Smooth muscle cell (in vitro differentiated cells): ENCODE data around the gene SAMHD1. TPM values are rescaled to one million over a fixed set of nuclear protein-coding genes. Genes with fewer than 3 reads are reported as not detected.

Experiments used
- DNase-seq: peaks from one replicate; lab custom pipeline; 2025; ENCODE audit not compliant: unreplicated experiment; lab: John Stamatoyannopoulos, UW
- H2AFZ ChIP-seq: fragments of 200-600 bp; sonication (generic); 2 replicates; pipeline ENCODE4 v1.6.0; 2016; ENCODE audit warnings: antibody characterized with exemption, low read depth, mild to moderate bottlenecking
- H3F3A ChIP-seq: fragments of 200-600 bp; sonication (generic); 2 replicates; pipeline ENCODE4 v1.6.0; 2017; ENCODE audit warnings: antibody characterized with exemption, low read depth
- H3K27ac ChIP-seq: fragments of 200-600 bp; sonication (generic); 2 replicates; pipeline ENCODE4 v1.5.1; 2016; ENCODE audit warnings: low read depth, mild to moderate bottlenecking
- H3K27me3 ChIP-seq: fragments of 200-600 bp; sonication (generic); 2 replicates; pipeline ENCODE4 v1.6.1; 2016; ENCODE audit warnings: low read depth, mild to moderate bottlenecking
- H3K36me3 ChIP-seq: fragments of 200-600 bp; sonication (generic); 2 replicates; pipeline ENCODE4 v1.5.1; 2016; ENCODE audit warnings: low read depth
- H3K4me1 ChIP-seq: fragments of 200-600 bp; sonication (generic); 2 replicates; pipeline ENCODE4 v1.5.1; 2016; ENCODE audit warnings: low read depth
- H3K4me2 ChIP-seq: fragments of 200-600 bp; sonication (generic); 2 replicates; pipeline ENCODE4 v1.6.0; 2016; ENCODE audit warnings: mild to moderate bottlenecking
- H3K4me3 ChIP-seq: fragments of 200-600 bp; sonication (generic); 2 replicates; pipeline ENCODE4 v1.5.1; 2016; ENCODE audit warnings: mild to moderate bottlenecking
- H3K79me2 ChIP-seq: fragments of 200-600 bp; sonication (generic); 2 replicates; pipeline ENCODE4 v1.6.0; 2016; ENCODE audit warnings: low read depth, mild to moderate bottlenecking
- H3K9ac ChIP-seq: fragments of 200-600 bp; sonication (generic); 2 replicates; pipeline ENCODE4 v1.6.0; 2016; ENCODE audit warnings: low read depth
- H3K9me3 ChIP-seq: fragments of 200-600 bp; sonication (generic); replicated peaks from 2 replicates; pipeline ENCODE4 v1.5.1; 2016; ENCODE audit warnings: low read depth
- H4K20me1 ChIP-seq: fragments of 200-600 bp; sonication (generic); 2 replicates; pipeline ENCODE4 v1.6.0; 2016; ENCODE audit warnings: low read depth
- WGBS: methylation state at CpG from one replicate; pipeline ENCODE4 v1.1.7; 2016; ENCODE audit warnings: low lambda C conversion rate; 5-methylcytosine and 5-hydroxymethylcytosine counted together
- polyA plus RNA-seq: library from polyadenylated mRNA; unstranded; fragments of >200 nt; fragmentation: Nextera tagmentation; extraction: Ambion mirVana; gene quantifications from 2 replicates; pipeline ENCODE4 v1.2.1, GENCODE V29; 2016
- total RNA-seq: library from RNA; depleted of rRNA; stranded (reverse); fragments of >200 nt; gene quantifications from 2 replicates; pipeline ENCODE4 v1.2.3, GENCODE V29; 2014
- TF ChIP-seq, protein P1 (sequence below): fragments of 200-600 bp; sonication (generic); IDR thresholded peaks from 2 replicates; pipeline ENCODE4 v1.5.1; 2017; ENCODE audit warnings: borderline replicate concordance, mild to moderate bottlenecking, antibody characterized with exemption; ENCODE audit not compliant: insufficient read depth, poor library complexity, severe bottlenecking

The SAMHD1 gene
- total and polyA plus RNA-seq, 2 experiments from 2014 or later: 2.1 to 4.6 TPM

DNA sequence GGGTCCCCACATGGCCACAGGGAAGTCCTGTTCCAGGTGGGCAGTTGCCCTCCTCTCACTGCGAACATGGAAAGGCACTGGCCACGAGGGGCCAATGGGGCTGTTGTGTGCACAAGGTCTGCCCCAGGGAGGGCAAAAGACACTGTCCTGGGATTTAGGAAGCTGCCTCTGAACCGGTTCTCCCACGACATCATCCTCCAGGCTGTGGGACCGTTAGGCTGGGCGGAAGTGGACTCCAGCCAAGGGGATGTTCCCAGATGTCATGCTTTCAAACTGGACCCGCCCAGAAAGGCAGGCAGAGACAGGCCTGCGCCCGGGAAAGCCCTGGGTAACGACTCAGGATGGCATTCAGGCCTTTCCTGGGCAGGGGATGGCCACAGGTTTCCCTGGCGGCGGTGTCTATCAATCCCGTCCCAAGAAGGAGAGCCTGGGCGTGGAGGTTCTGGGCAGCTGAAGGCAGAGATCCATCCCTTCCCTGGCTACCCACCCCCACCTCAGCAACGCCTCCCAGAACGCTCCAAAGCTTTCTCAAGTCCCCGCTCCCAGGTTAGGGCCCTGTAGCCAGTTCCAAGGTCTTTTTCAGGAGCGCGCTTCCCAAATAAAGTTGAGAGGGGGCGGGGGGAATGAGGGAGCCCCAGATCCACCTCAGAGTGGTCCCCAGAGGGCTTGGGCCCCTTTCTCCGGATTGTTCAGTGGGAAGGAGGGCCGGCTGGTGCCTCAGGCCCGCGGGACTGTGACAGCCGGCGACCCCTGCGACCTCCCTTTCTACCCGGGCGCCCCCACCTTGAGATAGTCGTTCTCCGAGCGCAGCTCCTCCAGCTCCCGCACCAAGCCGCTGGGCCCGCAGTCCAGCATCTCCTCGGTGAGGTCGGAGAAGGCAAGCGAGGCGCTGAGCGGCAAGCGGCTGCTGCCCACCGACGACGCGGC lies 89.4 kb downstream of the SAMHD1 start:
- TF ChIP-seq, protein P1, sequence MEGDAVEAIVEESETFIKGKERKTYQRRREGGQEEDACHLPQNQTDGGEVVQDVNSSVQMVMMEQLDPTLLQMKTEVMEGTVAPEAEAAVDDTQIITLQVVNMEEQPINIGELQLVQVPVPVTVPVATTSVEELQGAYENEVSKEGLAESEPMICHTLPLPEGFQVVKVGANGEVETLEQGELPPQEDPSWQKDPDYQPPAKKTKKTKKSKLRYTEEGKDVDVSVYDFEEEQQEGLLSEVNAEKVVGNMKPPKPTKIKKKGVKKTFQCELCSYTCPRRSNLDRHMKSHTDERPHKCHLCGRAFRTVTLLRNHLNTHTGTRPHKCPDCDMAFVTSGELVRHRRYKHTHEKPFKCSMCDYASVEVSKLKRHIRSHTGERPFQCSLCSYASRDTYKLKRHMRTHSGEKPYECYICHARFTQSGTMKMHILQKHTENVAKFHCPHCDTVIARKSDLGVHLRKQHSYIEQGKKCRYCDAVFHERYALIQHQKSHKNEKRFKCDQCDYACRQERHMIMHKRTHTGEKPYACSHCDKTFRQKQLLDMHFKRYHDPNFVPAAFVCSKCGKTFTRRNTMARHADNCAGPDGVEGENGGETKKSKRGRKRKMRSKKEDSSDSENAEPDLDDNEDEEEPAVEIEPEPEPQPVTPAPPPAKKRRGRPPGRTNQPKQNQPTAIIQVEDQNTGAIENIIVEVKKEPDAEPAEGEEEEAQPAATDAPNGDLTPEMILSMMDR: no peak
- peak; percentile 40 for DNase-seq
- H4K20me1 ChIP-seq: peaks cover 52% of the 10 kb centered on the region
- WGBS: 7% methylated on average over 41 of the region's 45 CpGs
- H3F3A ChIP-seq: peaks cover 7% of the 10 kb centered on the region
- no peak overlapping the region for H3K27ac ChIP-seq
- peaks cover 8% of the 10 kb centered on the region for H3K4me1 ChIP-seq
- peak overlapping the region; percentile 73 for H2AFZ ChIP-seq
- H3K4me2 ChIP-seq: peak overlapping the region; percentile 94
- H3K27me3 ChIP-seq: no peaks in the 10 kb centered on the region
- peak overlapping the region; percentile 65 for H3K4me3 ChIP-seq
- H3K9me3 ChIP-seq: no peaks in the 10 kb centered on the region
- no peaks in the 10 kb centered on the region for H3K36me3 ChIP-seq
- peak overlapping the region; percentile 51 for H3K9ac ChIP-seq
- H3K79me2 ChIP-seq: peaks cover 38% of the 10 kb centered on the region

DNA sequence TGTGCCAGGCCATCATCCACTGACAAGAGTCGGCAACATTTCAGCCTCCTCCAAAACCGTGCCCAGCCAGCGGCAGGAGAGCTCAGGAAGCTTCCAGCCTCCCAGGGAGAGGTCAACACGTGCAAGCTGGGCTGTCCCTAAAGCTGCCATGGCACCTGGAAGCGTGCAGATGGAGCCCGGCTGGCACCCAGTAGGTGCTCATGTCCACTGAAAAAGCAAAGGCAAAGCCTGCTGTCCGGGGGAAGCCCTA lies 90.0 kb downstream of the SAMHD1 start:
- Histone ChIP-seq H3K4me1 (peaks cover 9% of the 10 kb centered on the region), H3K36me3 (no peaks in the 10 kb centered on the region), H3F3A (peaks cover 7% of the 10 kb centered on the region), H3K4me3 (peak overlapping the region; percentile 65), H3K27ac (no peak overlapping the region), H4K20me1 (peaks cover 58% of the 10 kb centered on the region), H3K4me2 (peak overlapping the region; percentile 94), H3K9me3 (no peaks in the 10 kb centered on the region), H3K9ac (no peak overlapping the region), H2AFZ (no peak overlapping the region), H3K27me3 (no peaks in the 10 kb centered on the region), H3K79me2 (peaks cover 38% of the 10 kb centered on the region)
- DNase-seq: no peak
- TF ChIP-seq, protein P1: no peak
- WGBS: 75% methylated on average over 7 of the region's 7 CpGs

DNA sequence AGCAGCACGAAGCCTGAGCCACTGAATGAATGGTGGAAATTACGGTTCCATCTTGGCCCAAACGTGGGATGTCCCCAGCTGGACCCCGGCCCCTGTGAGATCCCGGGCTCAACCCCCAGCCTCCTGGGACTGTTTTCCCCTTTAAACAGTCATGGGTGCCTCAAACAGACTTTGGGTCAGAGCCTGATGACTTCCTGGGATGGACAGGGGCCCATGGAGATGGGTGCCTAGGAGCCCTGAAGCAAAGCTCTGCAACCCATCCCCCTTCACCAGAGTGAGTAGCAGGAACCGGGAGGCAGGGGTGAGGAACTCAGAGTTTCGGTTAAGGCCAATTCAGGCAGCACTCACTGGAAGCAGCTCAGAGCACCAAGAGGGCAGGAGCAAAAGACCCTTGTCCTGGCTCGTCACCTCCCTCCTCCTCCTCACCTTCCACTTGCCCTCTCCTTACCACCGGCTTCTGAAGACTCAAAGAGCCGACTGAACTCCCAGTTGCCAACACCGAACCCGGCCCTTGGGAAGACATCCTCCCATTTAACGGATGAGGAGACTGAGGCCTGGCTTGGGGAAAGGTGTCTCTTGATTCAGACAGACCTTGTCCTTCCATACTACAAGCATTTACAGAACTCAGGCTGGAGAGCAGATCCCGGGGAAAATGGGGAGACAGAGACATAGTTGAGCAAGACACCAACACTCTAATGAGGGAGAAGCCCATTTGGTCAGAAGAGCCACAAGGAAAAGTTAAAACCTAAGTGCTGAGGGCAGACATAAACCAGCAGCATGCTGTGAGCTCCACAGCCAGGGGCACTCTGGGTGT lies 90.5 kb downstream of the SAMHD1 start:
- Histone ChIP-seq H3K4me1 (peaks cover 15% of the 10 kb centered on the region), H3K27ac (no peak overlapping the region), H3K9ac (no peak overlapping the region), H3F3A (peaks cover 7% of the 10 kb centered on the region), H3K4me2 (peak overlapping the region; percentile 94), H4K20me1 (peaks cover 64% of the 10 kb centered on the region), H3K27me3 (no peaks in the 10 kb centered on the region), H3K36me3 (no peaks in the 10 kb centered on the region), H3K4me3 (peak overlapping the region; percentile 65), H2AFZ (no peak overlapping the region), H3K79me2 (peaks cover 41% of the 10 kb centered on the region), H3K9me3 (no peaks in the 10 kb centered on the region)
- DNase-seq: no peak
- WGBS: 92% methylated on average over 14 of the region's 14 CpGs
- TF ChIP-seq, protein P1: no peak
